Measurements from ENCODE around the gene HPS4. TPM values are rescaled to one million over a fixed set of nuclear protein-coding genes. Genes with fewer than 3 reads are reported as not detected.

HPS4 gene
- total and polyA plus RNA-seq, 2 of the 8 experiments (the other 6 are each of a cell fraction or from before 2014, with no cell fraction given): 28.0 to 35.2 TPM

GRCh38 chr22:26462051-26462450 is 21.5 kb downstream of the HPS4 start (continued):
- no peak for TF ChIP-seq USF2 (IDR thresholded peaks at IDR 0.05; ENCODE audit: low read length)
- no peak for TF ChIP-seq EGR1 (IDR thresholded peaks at IDR 0.05; ENCODE audit: borderline replicate concordance, low read depth, low read length)
- no peak for TF ChIP-seq CTCF (IDR thresholded peaks at IDR 0.05; ENCODE audit: control extremely low read depth in 1 of 3, insufficient read depth in 1 of 3, low read depth in 1 of 3, low read length in 3 of 3)
- no peak for TF ChIP-seq CHD1 (IDR thresholded peaks at IDR 0.05; ENCODE audit: low read depth, low read length)
- TF ChIP-seq NANOG (IDR thresholded peaks at IDR 0.05; ENCODE audit: insufficient read depth, low read depth, low read length, poor library complexity, severe bottlenecking): no peak

Data from H1 (cell line).